Measurements from ENCODE around the gene USP10.

USP10 gene

DNA sequence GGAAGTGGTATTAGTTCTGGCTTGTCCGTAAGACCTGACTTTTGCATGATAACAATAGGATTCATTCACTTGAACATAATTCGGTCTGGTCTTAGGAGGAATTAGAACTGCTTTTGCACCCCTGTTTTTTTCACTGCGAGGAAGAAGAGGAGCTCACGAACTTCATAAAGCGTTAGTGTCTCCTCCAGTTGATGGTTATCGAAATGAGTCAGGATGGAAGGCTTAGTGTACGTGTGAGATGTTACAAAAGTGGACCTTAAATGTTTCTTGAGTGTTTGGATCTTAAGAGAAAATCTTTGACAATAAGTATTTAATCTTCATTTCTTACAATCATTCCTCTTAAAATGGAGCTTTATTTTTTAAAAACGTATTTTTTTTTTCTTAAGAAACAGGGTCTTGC, 52.8 kb downstream of the USP10 start (continued):
- TF ChIP-seq, protein P1, sequence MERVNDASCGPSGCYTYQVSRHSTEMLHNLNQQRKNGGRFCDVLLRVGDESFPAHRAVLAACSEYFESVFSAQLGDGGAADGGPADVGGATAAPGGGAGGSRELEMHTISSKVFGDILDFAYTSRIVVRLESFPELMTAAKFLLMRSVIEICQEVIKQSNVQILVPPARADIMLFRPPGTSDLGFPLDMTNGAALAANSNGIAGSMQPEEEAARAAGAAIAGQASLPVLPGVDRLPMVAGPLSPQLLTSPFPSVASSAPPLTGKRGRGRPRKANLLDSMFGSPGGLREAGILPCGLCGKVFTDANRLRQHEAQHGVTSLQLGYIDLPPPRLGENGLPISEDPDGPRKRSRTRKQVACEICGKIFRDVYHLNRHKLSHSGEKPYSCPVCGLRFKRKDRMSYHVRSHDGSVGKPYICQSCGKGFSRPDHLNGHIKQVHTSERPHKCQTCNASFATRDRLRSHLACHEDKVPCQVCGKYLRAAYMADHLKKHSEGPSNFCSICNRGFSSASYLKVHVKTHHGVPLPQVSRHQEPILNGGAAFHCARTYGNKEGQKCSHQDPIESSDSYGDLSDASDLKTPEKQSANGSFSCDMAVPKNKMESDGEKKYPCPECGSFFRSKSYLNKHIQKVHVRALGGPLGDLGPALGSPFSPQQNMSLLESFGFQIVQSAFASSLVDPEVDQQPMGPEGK (CRISPR knock-in tag; IDR thresholded peaks at IDR 0.05; ENCODE audit: borderline replicate concordance): no peak

DNA sequence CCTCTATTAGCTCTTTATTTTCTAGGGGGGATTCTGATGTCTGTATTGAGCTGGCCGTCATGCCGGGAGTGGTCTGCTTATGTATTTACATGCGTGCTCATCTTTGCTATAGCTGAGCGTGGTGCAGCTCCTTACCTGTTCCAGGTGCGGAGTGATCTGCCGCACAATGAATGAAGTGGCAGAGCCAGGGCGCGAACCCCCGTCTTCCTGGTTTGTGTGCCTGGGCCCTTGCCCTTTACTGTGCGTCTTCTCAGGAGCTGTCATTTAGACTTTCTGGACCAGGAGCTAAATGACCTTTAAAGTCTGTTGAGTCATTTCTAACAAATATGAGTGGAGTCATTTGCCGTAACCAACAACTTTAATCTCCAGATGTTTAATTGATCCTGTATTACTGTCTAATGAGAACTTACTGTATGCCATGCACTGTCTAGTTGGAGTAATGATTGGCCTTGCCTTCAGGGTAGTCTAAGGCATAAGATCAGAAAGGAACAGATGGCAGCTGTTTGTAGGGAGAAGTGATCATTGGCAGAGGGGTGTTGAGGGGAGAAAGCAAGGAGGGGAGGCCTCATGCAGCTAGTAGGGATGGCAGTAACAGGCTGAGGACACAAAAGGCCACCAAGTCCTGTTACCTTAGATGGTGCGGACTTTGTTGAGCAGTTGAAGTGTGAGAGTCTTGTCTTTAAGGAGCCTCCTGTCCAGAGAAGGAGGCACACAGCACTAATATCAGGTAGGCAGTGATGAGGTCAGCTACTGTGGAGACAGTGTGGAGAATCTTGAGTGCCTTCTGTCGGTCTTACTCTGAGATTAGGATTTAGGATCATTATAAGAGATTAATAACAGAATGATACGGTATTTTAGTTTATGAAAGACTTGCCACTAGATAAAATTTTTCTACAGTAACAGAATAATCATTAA, 53.9 kb downstream of the USP10 start:
- TF ChIP-seq GLIS3 (CRISPR knock-in tag; IDR thresholded peaks at IDR 0.05): no peak
- TF ChIP-seq, protein P2, sequence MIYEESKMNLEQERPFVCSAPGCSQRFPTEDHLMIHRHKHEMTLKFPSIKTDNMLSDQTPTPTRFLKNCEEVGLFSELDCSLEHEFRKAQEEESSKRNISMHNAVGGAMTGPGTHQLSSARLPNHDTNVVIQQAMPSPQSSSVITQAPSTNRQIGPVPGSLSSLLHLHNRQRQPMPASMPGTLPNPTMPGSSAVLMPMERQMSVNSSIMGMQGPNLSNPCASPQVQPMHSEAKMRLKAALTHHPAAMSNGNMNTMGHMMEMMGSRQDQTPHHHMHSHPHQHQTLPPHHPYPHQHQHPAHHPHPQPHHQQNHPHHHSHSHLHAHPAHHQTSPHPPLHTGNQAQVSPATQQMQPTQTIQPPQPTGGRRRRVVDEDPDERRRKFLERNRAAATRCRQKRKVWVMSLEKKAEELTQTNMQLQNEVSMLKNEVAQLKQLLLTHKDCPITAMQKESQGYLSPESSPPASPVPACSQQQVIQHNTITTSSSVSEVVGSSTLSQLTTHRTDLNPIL (CRISPR knock-in tag; IDR thresholded peaks at IDR 0.05; ENCODE audit: low read depth): no peak
- no peak for TF ChIP-seq CSDC2 (CRISPR knock-in tag; IDR thresholded peaks at IDR 0.05)
- TF ChIP-seq ZNF8 (CRISPR knock-in tag; IDR thresholded peaks at IDR 0.05): no peak
- no peak for TF ChIP-seq SNAI2 (CRISPR knock-in tag; IDR thresholded peaks at IDR 0.05)
- no peak for TF ChIP-seq OSR1 (CRISPR knock-in tag; IDR thresholded peaks at IDR 0.05)
- no peak for TF ChIP-seq ZFP3 (CRISPR knock-in tag; IDR thresholded peaks at IDR 0.05)
- no peak for TF ChIP-seq PPARA (CRISPR knock-in tag; IDR thresholded peaks at IDR 0.05; ENCODE audit: borderline replicate concordance)
- peak; percentile 59 for ATAC-seq

DNA sequence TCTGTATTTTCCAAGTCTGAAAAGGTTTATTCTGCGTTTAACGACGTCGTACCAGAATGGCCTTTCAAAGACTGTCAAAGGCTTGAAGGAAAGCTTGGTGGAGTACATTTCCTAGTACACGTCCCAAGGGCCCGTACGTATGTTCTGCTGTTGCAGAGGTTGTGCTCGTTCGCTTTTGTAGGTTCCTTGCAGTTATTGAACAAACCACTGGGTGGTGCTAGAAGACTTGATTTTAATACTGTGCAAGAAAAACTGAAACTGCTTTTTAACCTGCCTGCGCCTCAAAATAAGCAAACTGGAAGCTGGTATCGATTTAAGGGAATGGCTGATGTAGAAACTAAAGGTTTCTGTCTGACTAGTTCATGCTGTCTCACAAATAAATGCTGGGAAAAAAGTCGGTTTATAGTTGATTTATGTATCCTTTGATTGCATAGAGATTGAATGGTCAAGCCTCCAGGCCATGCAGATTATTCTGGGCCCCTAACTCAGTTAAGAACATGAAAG, 54.6 kb downstream of the USP10 start:
- no peak for TF ChIP-seq TCF4 (CRISPR knock-in tag; IDR thresholded peaks at IDR 0.05; ENCODE audit: borderline replicate concordance)
- TF ChIP-seq ZFP30 (CRISPR knock-in tag; IDR thresholded peaks at IDR 0.05): no peak
- TF ChIP-seq ZNF8 (CRISPR knock-in tag; IDR thresholded peaks at IDR 0.05): no peak
- TF ChIP-seq, protein P3, sequence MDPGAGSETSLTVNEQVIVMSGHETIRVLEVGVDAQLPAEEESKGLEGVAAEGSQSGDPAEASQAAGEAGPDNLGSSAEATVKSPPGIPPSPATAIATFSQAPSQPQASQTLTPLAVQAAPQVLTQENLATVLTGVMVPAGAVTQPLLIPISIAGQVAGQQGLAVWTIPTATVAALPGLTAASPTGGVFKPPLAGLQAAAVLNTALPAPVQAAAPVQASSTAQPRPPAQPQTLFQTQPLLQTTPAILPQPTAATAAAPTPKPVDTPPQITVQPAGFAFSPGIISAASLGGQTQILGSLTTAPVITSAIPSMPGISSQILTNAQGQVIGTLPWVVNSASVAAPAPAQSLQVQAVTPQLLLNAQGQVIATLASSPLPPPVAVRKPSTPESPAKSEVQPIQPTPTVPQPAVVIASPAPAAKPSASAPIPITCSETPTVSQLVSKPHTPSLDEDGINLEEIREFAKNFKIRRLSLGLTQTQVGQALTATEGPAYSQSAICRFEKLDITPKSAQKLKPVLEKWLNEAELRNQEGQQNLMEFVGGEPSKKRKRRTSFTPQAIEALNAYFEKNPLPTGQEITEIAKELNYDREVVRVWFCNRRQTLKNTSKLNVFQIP (CRISPR knock-in tag; IDR thresholded peaks at IDR 0.05; ENCODE audit: borderline replicate concordance, low read depth): no peak
- no peak for TF ChIP-seq GLIS3 (CRISPR knock-in tag; IDR thresholded peaks at IDR 0.05)
- TF ChIP-seq ARNTL (CRISPR knock-in tag; IDR thresholded peaks at IDR 0.05; ENCODE audit: borderline replicate concordance, low read depth): no peak
- TF ChIP-seq, protein P4, sequence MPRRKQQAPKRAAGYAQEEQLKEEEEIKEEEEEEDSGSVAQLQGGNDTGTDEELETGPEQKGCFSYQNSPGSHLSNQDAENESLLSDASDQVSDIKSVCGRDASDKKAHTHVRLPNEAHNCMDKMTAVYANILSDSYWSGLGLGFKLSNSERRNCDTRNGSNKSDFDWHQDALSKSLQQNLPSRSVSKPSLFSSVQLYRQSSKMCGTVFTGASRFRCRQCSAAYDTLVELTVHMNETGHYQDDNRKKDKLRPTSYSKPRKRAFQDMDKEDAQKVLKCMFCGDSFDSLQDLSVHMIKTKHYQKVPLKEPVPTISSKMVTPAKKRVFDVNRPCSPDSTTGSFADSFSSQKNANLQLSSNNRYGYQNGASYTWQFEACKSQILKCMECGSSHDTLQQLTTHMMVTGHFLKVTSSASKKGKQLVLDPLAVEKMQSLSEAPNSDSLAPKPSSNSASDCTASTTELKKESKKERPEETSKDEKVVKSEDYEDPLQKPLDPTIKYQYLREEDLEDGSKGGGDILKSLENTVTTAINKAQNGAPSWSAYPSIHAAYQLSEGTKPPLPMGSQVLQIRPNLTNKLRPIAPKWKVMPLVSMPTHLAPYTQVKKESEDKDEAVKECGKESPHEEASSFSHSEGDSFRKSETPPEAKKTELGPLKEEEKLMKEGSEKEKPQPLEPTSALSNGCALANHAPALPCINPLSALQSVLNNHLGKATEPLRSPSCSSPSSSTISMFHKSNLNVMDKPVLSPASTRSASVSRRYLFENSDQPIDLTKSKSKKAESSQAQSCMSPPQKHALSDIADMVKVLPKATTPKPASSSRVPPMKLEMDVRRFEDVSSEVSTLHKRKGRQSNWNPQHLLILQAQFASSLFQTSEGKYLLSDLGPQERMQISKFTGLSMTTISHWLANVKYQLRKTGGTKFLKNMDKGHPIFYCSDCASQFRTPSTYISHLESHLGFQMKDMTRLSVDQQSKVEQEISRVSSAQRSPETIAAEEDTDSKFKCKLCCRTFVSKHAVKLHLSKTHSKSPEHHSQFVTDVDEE (CRISPR knock-in tag; IDR thresholded peaks at IDR 0.05): no peak
- TF ChIP-seq, protein P5, sequence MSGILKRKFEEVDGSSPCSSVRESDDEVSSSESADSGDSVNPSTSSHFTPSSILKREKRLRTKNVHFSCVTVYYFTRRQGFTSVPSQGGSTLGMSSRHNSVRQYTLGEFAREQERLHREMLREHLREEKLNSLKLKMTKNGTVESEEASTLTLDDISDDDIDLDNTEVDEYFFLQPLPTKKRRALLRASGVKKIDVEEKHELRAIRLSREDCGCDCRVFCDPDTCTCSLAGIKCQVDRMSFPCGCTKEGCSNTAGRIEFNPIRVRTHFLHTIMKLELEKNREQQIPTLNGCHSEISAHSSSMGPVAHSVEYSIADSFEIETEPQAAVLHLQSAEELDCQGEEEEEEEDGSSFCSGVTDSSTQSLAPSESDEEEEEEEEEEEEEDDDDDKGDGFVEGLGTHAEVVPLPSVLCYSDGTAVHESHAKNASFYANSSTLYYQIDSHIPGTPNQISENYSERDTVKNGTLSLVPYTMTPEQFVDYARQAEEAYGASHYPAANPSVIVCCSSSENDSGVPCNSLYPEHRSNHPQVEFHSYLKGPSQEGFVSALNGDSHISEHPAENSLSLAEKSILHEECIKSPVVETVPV (CRISPR knock-in tag; IDR thresholded peaks at IDR 0.05): no peak
- no peak for TF ChIP-seq CSDC2 (CRISPR knock-in tag; IDR thresholded peaks at IDR 0.05)
- TF ChIP-seq, protein P2 (CRISPR knock-in tag; IDR thresholded peaks at IDR 0.05; ENCODE audit: low read depth): no peak
- TF ChIP-seq RARB (CRISPR knock-in tag; IDR thresholded peaks at IDR 0.05): no peak
- TF ChIP-seq ZFP3 (CRISPR knock-in tag; IDR thresholded peaks at IDR 0.05): no peak
- TF ChIP-seq ZNF565 (CRISPR knock-in tag; conservative IDR thresholded peaks at IDR 0.05; ENCODE audit: low read depth): no peak
- no peak for TF ChIP-seq ISL1 (CRISPR knock-in tag; IDR thresholded peaks at IDR 0.05)

More for the DNA sequence above, 54.6 kb downstream of the USP10 start:
- ATAC-seq: peak; percentile 93

Data from SK-N-SH treated with all-trans-retinoic acid at 6 μM for 48 hours (cell line).